ENCODE data around the gene TMEM129.
A peak's percentile ranks its signal among the peaks of the same experiment; 100 is the strongest.

TMEM129 gene

GRCh38 chr4:1711055-1711570, 10.0 kb downstream of the TMEM129 start:
- no peak for TF ChIP-seq CTCF (IDR thresholded peaks at IDR 0.05; ENCODE audit: low read length)
- TF ChIP-seq EZH2 (IDR thresholded peaks at IDR 0.05; ENCODE audit: borderline replicate concordance, low read length): no peak

DNA sequence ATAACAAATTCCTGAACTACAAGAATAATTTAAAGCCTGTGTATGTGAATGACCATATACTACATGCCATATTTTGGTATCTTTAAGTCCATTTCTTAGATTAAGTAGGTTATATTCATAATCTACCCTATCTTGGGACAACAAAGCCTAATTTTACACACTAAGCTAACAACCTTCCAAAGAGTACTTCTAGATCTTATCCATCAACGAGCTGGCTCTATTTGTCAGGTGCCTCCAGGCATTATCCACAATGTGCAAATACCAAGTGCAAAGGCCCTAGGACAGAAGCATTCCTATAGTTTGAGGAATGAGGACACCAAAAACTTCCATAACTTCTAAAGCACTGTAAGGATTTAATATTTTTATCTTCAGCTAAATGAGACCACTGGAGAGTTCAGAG, 12.5 kb downstream of the TMEM129 start:
- Histone ChIP-seq H3K4me1 (ENCODE audit: insufficient read depth, low read length, severe bottlenecking) (peaks cover 29% of the 10 kb centered on the region), H3K9ac (ENCODE audit: low read length) (no peak overlapping the region; the same call in 1 of the 2 replicates), H3K79me2 (ENCODE audit: insufficient read depth, low read length) (peaks cover 66% of the 10 kb centered on the region), H3K4me3 (ENCODE audit: low read depth, low read length, poor library complexity, severe bottlenecking) (peak overlapping the region; percentile 99), H3K4me2 (ENCODE audit: low read length) (peak overlapping the region; percentile 89), H3K27ac (ENCODE audit: low read depth, low read length, poor library complexity, severe bottlenecking) (no peak overlapping the region), H3K9me3 (ENCODE audit: low read length) (no peaks in the 10 kb centered on the region), H3K36me3 (ENCODE audit: insufficient read depth, low read length) (peaks cover 70% of the 10 kb centered on the region), H3K9me2 (ENCODE audit: low read depth, low read length) (no peaks in the 10 kb centered on the region), H3F3A (ENCODE audit: insufficient read depth, low read length) (no peaks in the 10 kb centered on the region), H2AFZ (ENCODE audit: low read length) (no peak overlapping the region), H3K27me3 (ENCODE audit: insufficient read depth, low read length) (no peaks in the 10 kb centered on the region), H4K20me1 (ENCODE audit: insufficient read depth, low read length) (no peaks in the 10 kb centered on the region)
- TF ChIP-seq EZH2 (IDR thresholded peaks at IDR 0.05; ENCODE audit: borderline replicate concordance, low read length) (no peak), CTCF (IDR thresholded peaks at IDR 0.05; ENCODE audit: low read length) (no peak)

More at GRCh38 chr4:1711055-1711570, 10.0 kb downstream of the TMEM129 start:
- Histone ChIP-seq H3K4me1 (ENCODE audit: insufficient read depth, low read length, severe bottlenecking) (peaks cover 55% of the 10 kb centered on the region), H3K79me2 (ENCODE audit: insufficient read depth, low read length) (peaks cover 50% of the 10 kb centered on the region), H3K4me2 (ENCODE audit: low read length) (peak overlapping the region; percentile 89), H3F3A (ENCODE audit: insufficient read depth, low read length) (no peaks in the 10 kb centered on the region), H3K4me3 (ENCODE audit: low read depth, low read length, poor library complexity, severe bottlenecking) (peak overlapping the region; percentile 99), H3K9ac (ENCODE audit: low read length) (peak overlapping the region; percentile 85), H3K9me3 (ENCODE audit: low read length) (no peaks in the 10 kb centered on the region), H3K27me3 (ENCODE audit: insufficient read depth, low read length) (no peaks in the 10 kb centered on the region), H3K9me2 (ENCODE audit: low read depth, low read length) (no peaks in the 10 kb centered on the region), H2AFZ (ENCODE audit: low read length) (no peak overlapping the region), H4K20me1 (ENCODE audit: insufficient read depth, low read length) (no peaks in the 10 kb centered on the region), H3K36me3 (ENCODE audit: insufficient read depth, low read length) (peaks cover 50% of the 10 kb centered on the region), H3K27ac (ENCODE audit: low read depth, low read length, poor library complexity, severe bottlenecking) (peak overlapping the region; percentile 36)

DNA sequence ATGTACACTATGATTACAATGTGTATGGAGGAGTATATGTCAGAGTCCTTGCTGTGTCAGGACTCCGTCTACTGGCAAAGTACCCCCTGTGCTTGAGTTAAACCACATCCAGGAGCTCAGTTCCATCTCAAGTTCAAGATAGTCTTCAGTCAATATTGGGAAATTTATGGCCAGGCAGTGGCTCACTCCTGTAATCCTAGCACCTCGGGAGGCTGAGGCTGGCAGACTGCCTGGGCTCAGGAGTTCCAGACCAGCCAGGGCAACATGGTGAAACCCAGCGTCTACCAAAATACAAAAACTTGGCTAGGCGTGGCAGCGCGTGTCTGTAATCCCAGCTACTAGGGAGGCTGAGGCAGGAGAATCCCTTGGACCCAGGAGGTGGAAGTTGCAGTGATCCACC, 14.8 kb downstream of the TMEM129 start:
- H3K27me3 ChIP-seq (ENCODE audit: insufficient read depth, low read length): no peaks in the 10 kb centered on the region
- no peak overlapping the region for H3K4me3 ChIP-seq (ENCODE audit: low read depth, low read length, poor library complexity, severe bottlenecking)
- no peaks in the 10 kb centered on the region for H4K20me1 ChIP-seq (ENCODE audit: insufficient read depth, low read length)
- H3K4me2 ChIP-seq (ENCODE audit: low read length): no peak overlapping the region
- no peak overlapping the region for H2AFZ ChIP-seq (ENCODE audit: low read length)
- H3F3A ChIP-seq (ENCODE audit: insufficient read depth, low read length): no peaks in the 10 kb centered on the region
- TF ChIP-seq EZH2 (IDR thresholded peaks at IDR 0.05; ENCODE audit: borderline replicate concordance, low read length) (no peak), CTCF (IDR thresholded peaks at IDR 0.05; ENCODE audit: low read length) (no peak)
- peaks cover 85% of the 10 kb centered on the region for H3K36me3 ChIP-seq (ENCODE audit: insufficient read depth, low read length)
- H3K9ac ChIP-seq (ENCODE audit: low read length): no peak overlapping the region
- H3K9me3 ChIP-seq (ENCODE audit: low read length): no peaks in the 10 kb centered on the region
- H3K4me1 ChIP-seq (ENCODE audit: insufficient read depth, low read length, severe bottlenecking): peaks cover 29% of the 10 kb centered on the region
- H3K27ac ChIP-seq (ENCODE audit: low read depth, low read length, poor library complexity, severe bottlenecking): no peak overlapping the region
- no peaks in the 10 kb centered on the region for H3K9me2 ChIP-seq (ENCODE audit: low read depth, low read length)
- H3K79me2 ChIP-seq (ENCODE audit: insufficient read depth, low read length): peaks cover 67% of the 10 kb centered on the region

Data from OCI-LY1 (cell line).